ENCODE data around the gene MAGEC1.

GRCh38 chrX:141917801-141918200, 14.1 kb downstream of the MAGEC1 start:
- TF ChIP-seq, protein P1, sequence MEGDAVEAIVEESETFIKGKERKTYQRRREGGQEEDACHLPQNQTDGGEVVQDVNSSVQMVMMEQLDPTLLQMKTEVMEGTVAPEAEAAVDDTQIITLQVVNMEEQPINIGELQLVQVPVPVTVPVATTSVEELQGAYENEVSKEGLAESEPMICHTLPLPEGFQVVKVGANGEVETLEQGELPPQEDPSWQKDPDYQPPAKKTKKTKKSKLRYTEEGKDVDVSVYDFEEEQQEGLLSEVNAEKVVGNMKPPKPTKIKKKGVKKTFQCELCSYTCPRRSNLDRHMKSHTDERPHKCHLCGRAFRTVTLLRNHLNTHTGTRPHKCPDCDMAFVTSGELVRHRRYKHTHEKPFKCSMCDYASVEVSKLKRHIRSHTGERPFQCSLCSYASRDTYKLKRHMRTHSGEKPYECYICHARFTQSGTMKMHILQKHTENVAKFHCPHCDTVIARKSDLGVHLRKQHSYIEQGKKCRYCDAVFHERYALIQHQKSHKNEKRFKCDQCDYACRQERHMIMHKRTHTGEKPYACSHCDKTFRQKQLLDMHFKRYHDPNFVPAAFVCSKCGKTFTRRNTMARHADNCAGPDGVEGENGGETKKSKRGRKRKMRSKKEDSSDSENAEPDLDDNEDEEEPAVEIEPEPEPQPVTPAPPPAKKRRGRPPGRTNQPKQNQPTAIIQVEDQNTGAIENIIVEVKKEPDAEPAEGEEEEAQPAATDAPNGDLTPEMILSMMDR (IDR thresholded peaks at IDR 0.05; ENCODE audit: low read depth, low read length) = no peak
- no peak for TF ChIP-seq EZH2phosphoT487 (IDR thresholded peaks at IDR 0.05; ENCODE audit: low read depth)
